ENCODE measurements around the gene SKA1.

The SKA1 gene

GRCh38 chr18:50359806-50360205 lies 15.0 kb upstream of the SKA1 start:
- TF ChIP-seq CTCF (IDR thresholded peaks at IDR 0.05; ENCODE audit: borderline replicate concordance, control extremely low read depth, extremely low read depth, insufficient read depth, missing control alignments), result no peak
- in situ Hi-C loops (cut with MboI; ENCODE audit: low sequenced_read_pairs, unreplicated experiment), result loop anchor here (10.0 to 25.0 kb wide), 2 partner anchors 75 to 348 kb away; partner anchors contain the start of genes CXXC1 and MBD1
- no peak for DNase-seq (ENCODE audit: low spot score)

- no peak for DNase-seq (ENCODE audit: low spot score)
- TF ChIP-seq CTCF (IDR thresholded peaks at IDR 0.05; ENCODE audit: borderline replicate concordance, control extremely low read depth, extremely low read depth, insufficient read depth, missing control alignments), result no peak
- in situ Hi-C loops (cut with MboI; ENCODE audit: low sequenced_read_pairs, unreplicated experiment), result loop anchor here (25.0 kb wide), 1 partner anchor 348 kb away; no protein-coding TSS in a partner anchor
Measured at GRCh38 chr18:50360611-50361010, 14.2 kb upstream of the SKA1 start.

GRCh38 chr18:50369672-50370071 lies 5.2 kb upstream of the SKA1 start:
- no peak for DNase-seq (ENCODE audit: low spot score)
- in situ Hi-C loops (cut with MboI; ENCODE audit: low sequenced_read_pairs, unreplicated experiment), result loop anchor here (25.0 kb wide), 1 partner anchor 357 kb away; no protein-coding TSS in a partner anchor
- no peak for TF ChIP-seq CTCF (IDR thresholded peaks at IDR 0.05; ENCODE audit: borderline replicate concordance, control extremely low read depth, extremely low read depth, insufficient read depth, missing control alignments)

- no peak for DNase-seq (ENCODE audit: low spot score)
- TF ChIP-seq CTCF (IDR thresholded peaks at IDR 0.05; ENCODE audit: borderline replicate concordance, control extremely low read depth, extremely low read depth, insufficient read depth, missing control alignments), result no peak
- in situ Hi-C loops (cut with MboI; ENCODE audit: low sequenced_read_pairs, unreplicated experiment), result loop anchor here (25.0 kb wide), 1 partner anchor 360 kb away; no protein-coding TSS in a partner anchor
Measured at GRCh38 chr18:50372743-50373142, 2.1 kb upstream of the SKA1 start.

- in situ Hi-C loops (cut with MboI; ENCODE audit: low sequenced_read_pairs, unreplicated experiment), result loop anchor here (25.0 kb wide), 1 partner anchor 361 kb away; no protein-coding TSS in a partner anchor
- no peak for TF ChIP-seq CTCF (IDR thresholded peaks at IDR 0.05; ENCODE audit: borderline replicate concordance, control extremely low read depth, extremely low read depth, insufficient read depth, missing control alignments)
- no peak for DNase-seq (ENCODE audit: low spot score)
Measured at GRCh38 chr18:50373561-50374219, 1.2 kb upstream of the SKA1 start.

GRCh38 chr18:50374220-50374752 lies 560 bp upstream of the SKA1 start:
- no peak for TF ChIP-seq CTCF (IDR thresholded peaks at IDR 0.05; ENCODE audit: borderline replicate concordance, control extremely low read depth, extremely low read depth, insufficient read depth, missing control alignments)
- in situ Hi-C loops (cut with MboI; ENCODE audit: low sequenced_read_pairs, unreplicated experiment), result loop anchor here (25.0 kb wide), 1 partner anchor 362 kb away; no protein-coding TSS in a partner anchor
- DNase-seq (ENCODE audit: low spot score), result no peak
